ENCODE results near the gene EPHA1. TPM values are rescaled to one million over a fixed set of nuclear protein-coding genes. Genes with fewer than 3 reads are reported as not detected.
A peak's percentile ranks its signal among the peaks of the same experiment; 100 is the strongest.

EPHA1 gene
- total and polyA plus RNA-seq, 2 donors (not counting 3 experiments of a cell fraction or from before 2014, with no cell fraction given) = 0.07 TPM; not detected in 1

DNA sequence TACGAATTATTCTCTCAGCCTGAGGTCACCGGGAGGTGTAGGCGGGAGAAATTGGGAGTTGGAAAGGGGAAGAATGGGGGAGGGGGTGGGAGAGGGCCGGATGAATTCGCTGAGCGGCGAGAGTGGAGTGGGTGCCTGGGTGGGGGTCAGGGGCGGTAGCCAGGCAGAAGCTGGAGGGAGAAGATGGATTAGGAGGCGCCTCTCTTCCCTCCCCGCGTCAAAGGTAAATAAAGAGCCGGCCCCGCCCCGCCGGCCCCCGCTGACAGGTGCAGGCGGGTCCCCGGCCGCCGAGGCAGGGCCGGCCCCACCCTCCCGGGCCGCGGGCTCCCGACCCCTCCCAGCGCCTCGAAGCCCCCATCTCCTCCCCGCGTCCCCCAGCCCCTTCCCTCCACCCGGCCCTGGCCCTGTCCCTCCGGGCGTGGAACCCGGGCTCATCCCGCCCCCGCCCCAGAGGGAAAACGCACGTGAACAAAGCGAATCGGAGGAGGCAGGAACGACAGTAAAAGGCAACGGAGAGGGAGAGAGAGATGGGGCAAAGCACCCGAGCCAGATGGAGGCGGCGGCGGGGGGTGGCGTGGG, 47.0 kb downstream of the EPHA1 start:
- no peak overlapping the region for H3K9ac ChIP-seq (replicated peaks; ENCODE audit: extremely low read depth, insufficient read depth, low read length)
- FAIRE-seq = no peak

More for the DNA sequence above, 47.0 kb downstream of the EPHA1 start:
- BruUV-seq (replicated peaks) = no TSS peak
- Histone ChIP-seq H3K27me3 (ENCODE audit: control insufficient read depth in 2 of 2, insufficient read depth in 2 of 2, low read length in 2 of 2) (peaks cover 26 to 42% of the 10 kb centered on the region in 2 experiments), H3K4me3 (replicated peaks in 1 of 3; ENCODE audit: insufficient read depth in 1 of 3, low read depth in 1 of 3, low read length in 3 of 3) (peak overlapping the region in 2 of 3 experiments; percentile 45 to 51), H3K27ac (ENCODE audit: insufficient read depth, low read depth, low read length) (no peak overlapping the region), H3K4me1 (ENCODE audit: control insufficient read depth, extremely low read depth, insufficient read depth, low read length) (no peaks in the 10 kb centered on the region), H3K4me2 (ENCODE audit: insufficient read depth, low read length) (no peak overlapping the region), H3K79me2 (ENCODE audit: control insufficient read depth, insufficient read depth, low read length) (no peaks in the 10 kb centered on the region), H2AFZ (ENCODE audit: low read depth, low read length) (peak overlapping the region; percentile 91), H4K20me1 (replicated peaks; ENCODE audit: control insufficient read depth, extremely low read depth, insufficient read depth, low read length) (no peaks in the 10 kb centered on the region), H3K36me3 (ENCODE audit: control insufficient read depth in 2 of 2, extremely low read depth in 1 of 2, insufficient read depth in 2 of 2, low read length in 2 of 2) (no peaks in the 10 kb centered on the region), H3K9me3 (replicated peaks; ENCODE audit: control insufficient read depth, insufficient read depth, low read length) (no peaks in the 10 kb centered on the region), H3K9me1 (replicated peaks; ENCODE audit: control insufficient read depth, extremely low read depth, insufficient read depth, low read length) (no peaks in the 10 kb centered on the region)
- intact Hi-C loops (cut with micrococcal nuclease) = loop anchor here (2.0 to 5.0 kb wide), 2 partner anchors 17 to 54 kb away; no protein-coding TSS in a partner anchor
- no peak for TF ChIP-seq FOS (IDR thresholded peaks at IDR 0.05; ENCODE audit: borderline replicate concordance, insufficient read depth, low read length)
- TF ChIP-seq, protein P1, sequence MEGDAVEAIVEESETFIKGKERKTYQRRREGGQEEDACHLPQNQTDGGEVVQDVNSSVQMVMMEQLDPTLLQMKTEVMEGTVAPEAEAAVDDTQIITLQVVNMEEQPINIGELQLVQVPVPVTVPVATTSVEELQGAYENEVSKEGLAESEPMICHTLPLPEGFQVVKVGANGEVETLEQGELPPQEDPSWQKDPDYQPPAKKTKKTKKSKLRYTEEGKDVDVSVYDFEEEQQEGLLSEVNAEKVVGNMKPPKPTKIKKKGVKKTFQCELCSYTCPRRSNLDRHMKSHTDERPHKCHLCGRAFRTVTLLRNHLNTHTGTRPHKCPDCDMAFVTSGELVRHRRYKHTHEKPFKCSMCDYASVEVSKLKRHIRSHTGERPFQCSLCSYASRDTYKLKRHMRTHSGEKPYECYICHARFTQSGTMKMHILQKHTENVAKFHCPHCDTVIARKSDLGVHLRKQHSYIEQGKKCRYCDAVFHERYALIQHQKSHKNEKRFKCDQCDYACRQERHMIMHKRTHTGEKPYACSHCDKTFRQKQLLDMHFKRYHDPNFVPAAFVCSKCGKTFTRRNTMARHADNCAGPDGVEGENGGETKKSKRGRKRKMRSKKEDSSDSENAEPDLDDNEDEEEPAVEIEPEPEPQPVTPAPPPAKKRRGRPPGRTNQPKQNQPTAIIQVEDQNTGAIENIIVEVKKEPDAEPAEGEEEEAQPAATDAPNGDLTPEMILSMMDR (IDR thresholded peaks at IDR 0.05; ENCODE audit: extremely low read depth in 1 of 2, insufficient read depth in 1 of 2, low read depth in 1 of 2, low read length in 2 of 2) = no peak
- TF ChIP-seq POLR2A (IDR thresholded peaks at IDR 0.05; ENCODE audit: low read depth, low read length) = no peak
- TF ChIP-seq JUN (IDR thresholded peaks at IDR 0.05; ENCODE audit: borderline replicate concordance, insufficient read depth, insufficient read length, low read depth) = no peak
- TF ChIP-seq GATA2 (IDR thresholded peaks at IDR 0.05; ENCODE audit: insufficient read depth, insufficient read length, low read depth, low read length) = no peak
- TF ChIP-seq POLR2AphosphoS5 (IDR thresholded peaks at IDR 0.05; ENCODE audit: insufficient read depth, low read depth, low read length) = no peak
- no peak for TF ChIP-seq MAX (IDR thresholded peaks at IDR 0.05; ENCODE audit: insufficient read depth, insufficient read length)
- TF ChIP-seq EZH2 (IDR thresholded peaks at IDR 0.05; ENCODE audit: borderline replicate concordance, low read depth, low read length, severe bottlenecking) = no peak
- TF ChIP-seq MYC (IDR thresholded peaks at IDR 0.05; ENCODE audit: low read depth, low read length) = no peak
- ChIA-PET POLR2A (no interaction called here), CTCF (no interaction called here)
- dilution Hi-C loops (cut with MboI; ENCODE audit: extremely low pct_ligation_motif_present, low sequenced_read_pairs) = no loop called here
- DNase-seq (ENCODE audit: low read depth, low spot score) = no peak

All from endothelial cell of umbilical vein (primary cell).